ENCODE results near the gene WSCD2.

WSCD2 gene

DNA sequence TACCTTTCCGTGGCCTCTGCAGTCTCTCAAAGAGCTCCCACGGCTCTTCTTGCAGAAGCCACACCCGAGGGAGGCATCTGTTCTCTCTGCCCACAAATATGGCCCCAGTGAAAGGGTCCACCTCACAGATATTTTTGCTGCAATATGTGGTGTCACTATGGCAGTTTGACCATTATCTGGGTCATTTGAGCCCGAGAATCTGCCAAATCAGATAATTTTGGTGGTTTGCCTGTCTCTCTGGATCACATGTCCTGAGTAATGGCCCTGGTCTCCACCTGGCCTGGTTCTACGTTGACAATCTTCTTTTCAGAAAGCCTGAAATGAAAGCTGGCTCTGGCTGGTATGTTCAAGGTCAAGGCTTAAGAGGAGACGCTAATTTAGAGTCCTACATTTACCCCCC, 5.7 kb upstream of the WSCD2 start:
- DNase-seq (ENCODE audit: low spot score) = no peak
- TF ChIP-seq CTCF (IDR thresholded peaks at IDR 0.05; ENCODE audit: extremely low read depth, insufficient read depth, missing control alignments) = no peak
- in situ Hi-C loops (cut with MboI; ENCODE audit: low pct_unique_long_range_greater_than_20kb, low sequenced_read_pairs, unreplicated experiment) = no loop called here

DNA sequence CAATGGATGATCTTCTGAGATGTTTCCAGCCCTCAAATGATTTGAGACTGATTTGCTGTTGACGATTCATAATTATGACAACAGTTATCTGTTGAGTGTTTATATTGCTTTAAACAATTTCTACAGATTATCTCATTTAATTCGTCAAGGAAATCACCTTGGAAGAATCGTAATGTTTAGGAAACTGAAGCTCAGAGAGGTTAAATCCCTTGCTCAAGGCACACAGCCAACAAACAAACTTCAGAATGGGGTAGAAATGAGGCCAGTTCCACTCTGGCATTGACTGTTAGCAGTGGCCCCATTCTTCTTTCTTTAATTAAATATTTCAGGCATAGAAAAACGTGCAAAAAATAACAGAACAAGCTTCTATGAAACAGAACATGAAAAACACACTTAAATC, 4.0 kb upstream of the WSCD2 start:
- TF ChIP-seq CTCF (IDR thresholded peaks at IDR 0.05; ENCODE audit: extremely low read depth, insufficient read depth, missing control alignments) = no peak
- DNase-seq (ENCODE audit: low spot score) = no peak
- in situ Hi-C loops (cut with MboI; ENCODE audit: low pct_unique_long_range_greater_than_20kb, low sequenced_read_pairs, unreplicated experiment) = no loop called here

DNA sequence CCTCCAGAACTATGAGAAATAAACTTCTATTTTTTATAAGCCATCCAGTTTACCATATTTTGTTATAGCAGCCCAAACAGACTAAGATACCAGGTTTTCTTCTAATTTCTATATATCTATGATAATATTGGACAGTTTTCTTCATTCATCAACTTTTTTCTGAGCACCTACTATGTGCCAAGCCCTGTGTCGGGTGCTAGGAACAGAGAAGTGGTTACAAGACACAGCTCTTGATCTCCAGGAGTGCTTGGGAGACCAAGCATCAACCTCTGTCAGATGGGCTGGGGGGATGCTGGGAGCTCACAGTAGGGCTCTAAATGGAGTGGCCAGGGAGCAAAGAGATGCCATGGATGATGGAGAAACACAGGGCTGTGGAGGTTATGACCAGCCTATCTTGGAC, 2.9 kb upstream of the WSCD2 start:
- no peak for DNase-seq (ENCODE audit: low spot score)
- TF ChIP-seq CTCF (IDR thresholded peaks at IDR 0.05; ENCODE audit: extremely low read depth, insufficient read depth, missing control alignments) = no peak
- in situ Hi-C loops (cut with MboI; ENCODE audit: low pct_unique_long_range_greater_than_20kb, low sequenced_read_pairs, unreplicated experiment) = no loop called here

- in situ Hi-C loops (cut with MboI; ENCODE audit: low pct_unique_long_range_greater_than_20kb, low sequenced_read_pairs, unreplicated experiment) = no loop called here
- DNase-seq (ENCODE audit: low spot score) = no peak
- TF ChIP-seq CTCF (IDR thresholded peaks at IDR 0.05; ENCODE audit: extremely low read depth, insufficient read depth, missing control alignments) = no peak
These were observed 2.0 kb upstream of the WSCD2 start for GRCh38 chr12:108126990-108127501.

- TF ChIP-seq CTCF (IDR thresholded peaks at IDR 0.05; ENCODE audit: extremely low read depth, insufficient read depth, missing control alignments) = no peak
These were observed 1.4 kb upstream of the WSCD2 start for GRCh38 chr12:108127654-108128053.

DNA sequence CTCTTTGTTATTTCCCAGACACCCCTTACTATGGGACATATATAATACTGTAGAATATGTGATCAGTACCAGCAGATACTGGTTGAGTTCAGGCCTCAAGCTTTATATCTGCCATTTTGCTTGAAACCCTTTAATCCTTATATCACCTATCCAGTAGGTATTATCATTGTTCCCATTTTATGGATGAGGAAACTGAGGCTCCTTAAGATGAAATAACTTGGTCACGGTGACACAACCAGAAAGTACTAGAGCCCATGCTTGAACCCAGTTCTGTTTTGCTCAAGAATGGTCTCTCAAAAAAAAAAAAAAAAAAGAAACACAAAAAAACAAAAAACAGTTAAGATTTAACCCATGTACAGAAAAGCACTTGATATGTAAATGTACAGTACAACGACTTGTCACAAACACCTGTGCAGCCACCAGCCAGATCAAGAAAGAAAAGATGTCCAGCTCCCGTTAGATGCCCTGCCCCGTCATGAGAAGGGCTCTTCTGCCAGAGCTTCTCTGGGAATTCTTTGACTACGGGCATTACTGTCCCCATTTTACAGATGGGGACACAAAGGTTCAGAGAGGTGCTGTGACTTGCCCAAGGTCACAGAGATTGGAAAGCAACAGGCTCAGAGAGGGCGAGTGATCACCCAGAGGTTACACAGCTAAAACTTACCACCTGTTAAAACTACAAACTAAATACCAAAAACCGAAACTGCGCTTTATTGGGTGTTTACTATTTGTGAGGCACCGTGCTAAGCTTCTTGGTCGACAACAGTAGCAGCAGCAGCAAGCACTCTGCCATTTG, 669 bp upstream of the WSCD2 start:
- in situ Hi-C loops (cut with MboI; ENCODE audit: low pct_unique_long_range_greater_than_20kb, low sequenced_read_pairs, unreplicated experiment) = no loop called here
- DNase-seq (ENCODE audit: low spot score) = no peak
- TF ChIP-seq CTCF (IDR thresholded peaks at IDR 0.05; ENCODE audit: extremely low read depth, insufficient read depth, missing control alignments) = no peak

More at GRCh38 chr12:108127654-108128053, 1.4 kb upstream of the WSCD2 start:
- in situ Hi-C loops (cut with MboI; ENCODE audit: low pct_unique_long_range_greater_than_20kb, low sequenced_read_pairs, unreplicated experiment) = no loop called here
- no peak for DNase-seq (ENCODE audit: low spot score)
